Measurements from ENCODE around the gene NAA60.

NAA60 gene

GRCh38 chr16:3513892-3514583, 70.6 kb downstream of the NAA60 start:
- DNase-seq = no peak

GRCh38 chr16:3514621-3515020, 71.1 kb downstream of the NAA60 start:
- DNase-seq = no peak

- no peak for DNase-seq
Observed at GRCh38 chr16:3515897-3516296, 72.4 kb downstream of the NAA60 start.

GRCh38 chr16:3518292-3518985, 75.0 kb downstream of the NAA60 start:
- no peak for DNase-seq

- no peak for DNase-seq
Observed at GRCh38 chr16:3518986-3519348, 75.5 kb downstream of the NAA60 start.

GRCh38 chr16:3519581-3519980, 76.1 kb downstream of the NAA60 start:
- no peak for DNase-seq

- DNase-seq = no peak
Observed at GRCh38 chr16:3520413-3520812, 76.9 kb downstream of the NAA60 start.

- no peak for DNase-seq
Observed at GRCh38 chr16:3520841-3521240, 77.4 kb downstream of the NAA60 start.

- DNase-seq = no peak
Observed at GRCh38 chr16:3523281-3523680, 79.8 kb downstream of the NAA60 start.

- DNase-seq = no peak
Observed at GRCh38 chr16:3525951-3526350, 82.5 kb downstream of the NAA60 start.

GRCh38 chr16:3527216-3527829, 83.8 kb downstream of the NAA60 start:
- DNase-seq = peak; percentile 54

- DNase-seq = no peak
Observed at GRCh38 chr16:3528406-3528805, 84.9 kb downstream of the NAA60 start.

GRCh38 chr16:3529175-3529574, 85.7 kb downstream of the NAA60 start:
- DNase-seq = no peak

- no peak for DNase-seq
Observed at GRCh38 chr16:3530371-3530914, 87.0 kb downstream of the NAA60 start.

- DNase-seq = no peak
Observed at GRCh38 chr16:3532741-3533140, 89.3 kb downstream of the NAA60 start.

- DNase-seq = no peak
Observed at GRCh38 chr16:3534126-3534525, 90.6 kb downstream of the NAA60 start.

- no peak for DNase-seq
Observed at GRCh38 chr16:3536271-3536731, 92.8 kb downstream of the NAA60 start.

Data from inflammatory macrophage treated with lipopolysaccharide for 4 hours (primary cell).